Measurements from ENCODE around the gene FAM118B. TPM values are rescaled to one million over a fixed set of nuclear protein-coding genes. Genes with fewer than 3 reads are reported as not detected.

The FAM118B gene
- total RNA-seq (2021) (12.5 and 13.1 TPM in 2 replicates), Bru-seq, nascent RNA (percentile 62 among the genes with signal in this experiment), BruChase-seq, experiment 1, labeled RNA remaining after a 2-hour chase (percentile 57 among the genes with signal in this experiment), BruChase-seq, experiment 2, labeled RNA remaining after a 6-hour chase (percentile 54 among the genes with signal in this experiment)
- long read RNA-seq, partial matches to known transcripts, result 1 of 15 reads
- long read RNA-seq, other reads (novel, unspliced or antisense), result 10 of 15 reads

DNA sequence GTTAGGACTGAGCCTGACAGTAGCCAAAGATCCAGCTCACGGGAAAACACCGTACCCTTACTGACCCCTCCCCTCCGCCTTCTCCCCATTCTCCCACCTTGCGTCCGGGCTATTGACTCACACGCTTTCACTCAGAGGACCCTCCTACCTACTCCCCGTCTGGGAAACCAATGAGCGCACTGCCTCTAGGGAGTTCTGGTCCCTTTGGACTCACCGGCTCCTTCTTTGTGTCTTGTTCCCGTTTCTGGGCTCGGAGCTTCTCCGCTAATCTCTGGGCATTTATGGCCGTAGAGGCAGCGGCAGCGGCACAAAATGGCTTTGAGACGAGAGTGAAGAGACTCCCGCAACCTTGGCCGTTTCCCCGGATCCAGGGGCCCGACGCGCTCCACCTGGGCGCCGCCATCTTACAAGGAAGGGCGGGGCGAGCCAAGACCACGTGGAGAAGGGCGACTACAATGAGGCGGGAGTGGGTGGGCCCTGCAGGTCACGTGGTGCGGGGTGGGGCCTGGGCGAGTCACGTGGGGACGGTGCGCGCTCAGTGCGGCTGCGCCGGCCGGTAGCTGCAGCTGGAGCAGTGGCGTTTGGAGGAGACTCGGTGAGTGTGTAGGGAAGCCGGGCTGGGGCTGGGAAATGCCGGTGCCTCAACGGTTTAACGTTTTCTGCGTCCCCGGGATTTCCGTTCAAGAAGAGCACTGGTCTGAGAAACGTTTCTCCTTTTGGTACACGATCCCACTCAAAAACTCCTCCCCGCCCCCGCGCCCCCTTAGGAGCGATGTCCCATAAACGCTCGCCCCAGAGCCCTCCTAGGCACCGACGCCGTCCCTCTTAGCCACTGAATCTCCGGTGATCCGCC, at the start of gene FAM118B, which contains the start of gene RPUSD4:
FAM118B (plus strand) TSS at position 547 of the 853 bp plus-strand sequence. CDS start 23,220 bp downstream, outside the sequence.
RPUSD4 (minus strand) TSS at position 415 of the 853 bp plus-strand sequence; CDS start at position 403, 12 bp downstream.
- Histone ChIP-seq H3K36me3 (ENCODE audit: low read depth) (0 out of 2 replicates have a peak, but pooled peaks cover 14% of the 10 kb centered on the region), H4K20me1 (ENCODE audit: insufficient read depth) (no peaks in the 10 kb centered on the region; the same call in 1 of the 2 replicates), H3K27ac (peak within 1 kb of the TSS; percentile 43), H3K9me2 (ENCODE audit: insufficient read depth) (no peaks in the 10 kb centered on the region), H3K4me3 (peak within 1 kb of the TSS; percentile 72), H3K4me2 (peak within 1 kb of the TSS; percentile 94), H3K79me2 (ENCODE audit: low read depth) (peaks cover 35% of the 10 kb centered on the region), H3K4me1 (replicated peaks; ENCODE audit: insufficient read depth) (peaks cover 18% of the 10 kb centered on the region), H3K9me3 (ENCODE audit: insufficient read depth, low read depth) (no peaks in the 10 kb centered on the region; the same call in 1 of the 2 replicates), H3K27me3 (ENCODE audit: insufficient read depth, low read depth) (no peaks in the 10 kb centered on the region), H3F3A (ENCODE audit: insufficient read depth, low read depth) (peaks cover 4% of the 10 kb centered on the region; the same call in 1 of the 2 replicates), H2AFZ (peak within 1 kb of the TSS; percentile 90)
- DNase-seq, result peak; percentile 87 to 98
- ChIA-PET POLR2A (ENCODE audit: unreplicated experiment) (interaction anchor here (0.5 to 0.6 kb wide), 4 partner anchors 20 to 624 kb away, joined by 3 to 8 read pairs (median 4); no protein-coding TSS in a partner anchor), CTCF (interaction anchor here (0.6 kb wide), 1 partner anchor 150 kb away, joined by 3 read pairs; no protein-coding TSS in a partner anchor)
- no peak for TF ChIP-seq EZH2 (IDR thresholded peaks at IDR 0.05; ENCODE audit: low read depth)
- intact Hi-C loops (cut with micrococcal nuclease; ENCODE audit: unreplicated experiment), result loop anchor here (1.0 kb wide), 2 partner anchors 57 to 93 kb away; partner anchors contain the start of genes DCPS and SRPRA
- no TSS peak for BruUV-seq (replicated peaks)

- Histone ChIP-seq H3K36me3 (ENCODE audit: low read depth) (no peaks in the 10 kb centered on the region), H3K4me1 (replicated peaks; ENCODE audit: insufficient read depth) (no peaks in the 10 kb centered on the region), H3K27ac (no peak overlapping the region), H4K20me1 (ENCODE audit: insufficient read depth) (no peaks in the 10 kb centered on the region), H3K9me3 (ENCODE audit: insufficient read depth, low read depth) (no peaks in the 10 kb centered on the region), H3F3A (ENCODE audit: insufficient read depth, low read depth) (no peaks in the 10 kb centered on the region), H3K9me2 (ENCODE audit: insufficient read depth) (no peaks in the 10 kb centered on the region), H3K79me2 (ENCODE audit: low read depth) (no peaks in the 10 kb centered on the region), H3K4me3 (no peak overlapping the region), H3K27me3 (ENCODE audit: insufficient read depth, low read depth) (no peaks in the 10 kb centered on the region), H3K4me2 (no peak overlapping the region), H2AFZ (no peak overlapping the region)
- POLR2A ChIA-PET (ENCODE audit: unreplicated experiment), result no interaction called here
- CTCF ChIA-PET, result no interaction called here
- no peak for TF ChIP-seq EZH2 (IDR thresholded peaks at IDR 0.05; ENCODE audit: low read depth)
- TF ChIP-seq, protein P1, sequence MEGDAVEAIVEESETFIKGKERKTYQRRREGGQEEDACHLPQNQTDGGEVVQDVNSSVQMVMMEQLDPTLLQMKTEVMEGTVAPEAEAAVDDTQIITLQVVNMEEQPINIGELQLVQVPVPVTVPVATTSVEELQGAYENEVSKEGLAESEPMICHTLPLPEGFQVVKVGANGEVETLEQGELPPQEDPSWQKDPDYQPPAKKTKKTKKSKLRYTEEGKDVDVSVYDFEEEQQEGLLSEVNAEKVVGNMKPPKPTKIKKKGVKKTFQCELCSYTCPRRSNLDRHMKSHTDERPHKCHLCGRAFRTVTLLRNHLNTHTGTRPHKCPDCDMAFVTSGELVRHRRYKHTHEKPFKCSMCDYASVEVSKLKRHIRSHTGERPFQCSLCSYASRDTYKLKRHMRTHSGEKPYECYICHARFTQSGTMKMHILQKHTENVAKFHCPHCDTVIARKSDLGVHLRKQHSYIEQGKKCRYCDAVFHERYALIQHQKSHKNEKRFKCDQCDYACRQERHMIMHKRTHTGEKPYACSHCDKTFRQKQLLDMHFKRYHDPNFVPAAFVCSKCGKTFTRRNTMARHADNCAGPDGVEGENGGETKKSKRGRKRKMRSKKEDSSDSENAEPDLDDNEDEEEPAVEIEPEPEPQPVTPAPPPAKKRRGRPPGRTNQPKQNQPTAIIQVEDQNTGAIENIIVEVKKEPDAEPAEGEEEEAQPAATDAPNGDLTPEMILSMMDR (conservative IDR thresholded peaks at IDR 0.05), result no peak
- intact Hi-C loops (cut with micrococcal nuclease; ENCODE audit: unreplicated experiment), result no loop called here
- DNase-seq, result no peak
- BruUV-seq (replicated peaks), result no TSS peak
Observed at GRCh38 chr11:126162306-126163030, 49.1 kb upstream of the FAM118B start.

GRCh38 chr11:126163074-126163700, 48.4 kb upstream of the FAM118B start:
- Histone ChIP-seq H3K27ac (no peak overlapping the region), H3K4me2 (no peak overlapping the region), H3K27me3 (ENCODE audit: insufficient read depth, low read depth) (no peaks in the 10 kb centered on the region), H3K9me3 (ENCODE audit: insufficient read depth, low read depth) (no peaks in the 10 kb centered on the region), H3F3A (ENCODE audit: insufficient read depth, low read depth) (no peaks in the 10 kb centered on the region), H3K36me3 (ENCODE audit: low read depth) (no peaks in the 10 kb centered on the region), H3K79me2 (ENCODE audit: low read depth) (no peaks in the 10 kb centered on the region), H2AFZ (no peak overlapping the region), H3K4me1 (replicated peaks; ENCODE audit: insufficient read depth) (no peaks in the 10 kb centered on the region), H4K20me1 (ENCODE audit: insufficient read depth) (no peaks in the 10 kb centered on the region), H3K9me2 (ENCODE audit: insufficient read depth) (no peaks in the 10 kb centered on the region), H3K4me3 (no peak overlapping the region)
- CTCF ChIA-PET, result no interaction called here
- no peak for DNase-seq
- no peak for TF ChIP-seq EZH2 (IDR thresholded peaks at IDR 0.05; ENCODE audit: low read depth)
- TF ChIP-seq, protein P1 (conservative IDR thresholded peaks at IDR 0.05), result no peak
- BruUV-seq (replicated peaks), result no TSS peak
- intact Hi-C loops (cut with micrococcal nuclease; ENCODE audit: unreplicated experiment), result no loop called here
- POLR2A ChIA-PET (ENCODE audit: unreplicated experiment), result interaction anchor here (0.6 kb wide), 1 partner anchor 31 kb away, joined by 3 read pairs; no protein-coding TSS in a partner anchor

Measured in PC-9 (cell line).